ENCODE results near the gene RPL13.

RPL13 gene

DNA sequence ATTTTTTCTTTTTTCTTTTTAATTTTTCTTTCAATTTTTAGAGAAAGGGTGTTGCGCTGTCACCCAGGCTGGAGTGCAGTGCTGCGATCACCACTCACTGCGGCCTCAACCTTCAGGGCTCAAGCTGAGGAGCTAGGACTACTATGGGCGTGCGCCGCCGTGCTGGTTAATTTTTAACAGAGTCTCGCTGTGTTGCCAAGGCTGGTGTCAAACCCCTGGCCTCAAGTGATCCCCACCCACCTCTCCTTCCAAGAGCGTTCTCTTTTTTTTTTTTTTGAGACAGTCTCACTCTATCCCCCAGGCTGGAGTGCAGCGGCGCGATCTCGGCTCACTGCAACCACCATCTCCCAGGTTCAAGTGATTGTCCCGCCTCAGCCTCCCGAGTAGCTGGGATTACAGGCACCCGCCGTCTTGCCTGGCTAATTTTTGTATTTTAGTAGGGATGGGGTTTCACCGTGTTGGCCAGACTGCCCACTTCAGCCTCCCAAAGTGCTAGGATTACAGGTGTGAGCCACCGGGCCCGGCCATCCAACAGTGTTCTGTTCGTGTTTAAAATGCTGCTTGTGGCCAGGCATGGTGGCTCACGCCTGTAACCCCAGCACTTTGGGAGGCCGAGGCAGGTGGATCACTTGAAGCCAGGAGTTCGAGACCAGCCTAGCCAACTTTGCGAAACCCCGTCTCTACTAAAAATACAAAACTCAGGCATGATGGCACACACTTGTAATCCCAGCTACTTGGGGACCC, 14.5 kb upstream of the RPL13 start (continued):
- TF ChIP-seq, protein P1, sequence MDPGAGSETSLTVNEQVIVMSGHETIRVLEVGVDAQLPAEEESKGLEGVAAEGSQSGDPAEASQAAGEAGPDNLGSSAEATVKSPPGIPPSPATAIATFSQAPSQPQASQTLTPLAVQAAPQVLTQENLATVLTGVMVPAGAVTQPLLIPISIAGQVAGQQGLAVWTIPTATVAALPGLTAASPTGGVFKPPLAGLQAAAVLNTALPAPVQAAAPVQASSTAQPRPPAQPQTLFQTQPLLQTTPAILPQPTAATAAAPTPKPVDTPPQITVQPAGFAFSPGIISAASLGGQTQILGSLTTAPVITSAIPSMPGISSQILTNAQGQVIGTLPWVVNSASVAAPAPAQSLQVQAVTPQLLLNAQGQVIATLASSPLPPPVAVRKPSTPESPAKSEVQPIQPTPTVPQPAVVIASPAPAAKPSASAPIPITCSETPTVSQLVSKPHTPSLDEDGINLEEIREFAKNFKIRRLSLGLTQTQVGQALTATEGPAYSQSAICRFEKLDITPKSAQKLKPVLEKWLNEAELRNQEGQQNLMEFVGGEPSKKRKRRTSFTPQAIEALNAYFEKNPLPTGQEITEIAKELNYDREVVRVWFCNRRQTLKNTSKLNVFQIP (CRISPR knock-in tag; IDR thresholded peaks at IDR 0.05; ENCODE audit: borderline replicate concordance, low read depth) = no peak
- TF ChIP-seq ARNTL (CRISPR knock-in tag; IDR thresholded peaks at IDR 0.05; ENCODE audit: borderline replicate concordance, low read depth) = no peak
- TF ChIP-seq, protein P2, sequence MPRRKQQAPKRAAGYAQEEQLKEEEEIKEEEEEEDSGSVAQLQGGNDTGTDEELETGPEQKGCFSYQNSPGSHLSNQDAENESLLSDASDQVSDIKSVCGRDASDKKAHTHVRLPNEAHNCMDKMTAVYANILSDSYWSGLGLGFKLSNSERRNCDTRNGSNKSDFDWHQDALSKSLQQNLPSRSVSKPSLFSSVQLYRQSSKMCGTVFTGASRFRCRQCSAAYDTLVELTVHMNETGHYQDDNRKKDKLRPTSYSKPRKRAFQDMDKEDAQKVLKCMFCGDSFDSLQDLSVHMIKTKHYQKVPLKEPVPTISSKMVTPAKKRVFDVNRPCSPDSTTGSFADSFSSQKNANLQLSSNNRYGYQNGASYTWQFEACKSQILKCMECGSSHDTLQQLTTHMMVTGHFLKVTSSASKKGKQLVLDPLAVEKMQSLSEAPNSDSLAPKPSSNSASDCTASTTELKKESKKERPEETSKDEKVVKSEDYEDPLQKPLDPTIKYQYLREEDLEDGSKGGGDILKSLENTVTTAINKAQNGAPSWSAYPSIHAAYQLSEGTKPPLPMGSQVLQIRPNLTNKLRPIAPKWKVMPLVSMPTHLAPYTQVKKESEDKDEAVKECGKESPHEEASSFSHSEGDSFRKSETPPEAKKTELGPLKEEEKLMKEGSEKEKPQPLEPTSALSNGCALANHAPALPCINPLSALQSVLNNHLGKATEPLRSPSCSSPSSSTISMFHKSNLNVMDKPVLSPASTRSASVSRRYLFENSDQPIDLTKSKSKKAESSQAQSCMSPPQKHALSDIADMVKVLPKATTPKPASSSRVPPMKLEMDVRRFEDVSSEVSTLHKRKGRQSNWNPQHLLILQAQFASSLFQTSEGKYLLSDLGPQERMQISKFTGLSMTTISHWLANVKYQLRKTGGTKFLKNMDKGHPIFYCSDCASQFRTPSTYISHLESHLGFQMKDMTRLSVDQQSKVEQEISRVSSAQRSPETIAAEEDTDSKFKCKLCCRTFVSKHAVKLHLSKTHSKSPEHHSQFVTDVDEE (CRISPR knock-in tag; IDR thresholded peaks at IDR 0.05) = no peak

DNA sequence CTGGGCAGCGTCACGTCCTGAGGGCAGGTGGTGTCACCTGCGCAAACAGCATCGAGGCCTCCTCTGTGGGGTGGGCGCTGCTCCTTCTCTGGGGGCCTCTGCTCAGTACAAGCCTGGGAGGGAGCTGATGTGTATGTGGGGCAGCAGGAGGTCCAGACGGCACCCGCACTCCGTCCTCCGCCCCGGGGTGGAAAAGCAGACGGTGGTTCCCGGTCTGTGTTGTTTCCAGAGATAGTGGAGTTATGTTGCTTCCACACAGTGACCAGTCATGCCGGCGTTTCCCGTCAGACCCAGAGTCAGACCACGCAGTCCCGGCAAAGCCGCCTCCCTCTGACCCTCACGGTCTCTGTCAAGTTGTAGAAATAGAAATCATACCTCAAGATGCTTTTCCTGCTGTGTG, 13.7 kb upstream of the RPL13 start:
- TF ChIP-seq PPARA (CRISPR knock-in tag; IDR thresholded peaks at IDR 0.05; ENCODE audit: borderline replicate concordance) (no peak), ISL1 (CRISPR knock-in tag; IDR thresholded peaks at IDR 0.05) (no peak), TOX (CRISPR knock-in tag; IDR thresholded peaks at IDR 0.05; ENCODE audit: borderline replicate concordance) (no peak), ZC3H10 (CRISPR knock-in tag; IDR thresholded peaks at IDR 0.05) (no peak), CSDC2 (CRISPR knock-in tag; IDR thresholded peaks at IDR 0.05) (no peak), ZNF70 (CRISPR knock-in tag; IDR thresholded peaks at IDR 0.05) (no peak), ZNF565 (CRISPR knock-in tag; conservative IDR thresholded peaks at IDR 0.05; ENCODE audit: low read depth) (no peak), ARNTL (CRISPR knock-in tag; IDR thresholded peaks at IDR 0.05; ENCODE audit: borderline replicate concordance, low read depth) (no peak), ZFP30 (CRISPR knock-in tag; IDR thresholded peaks at IDR 0.05) (no peak), ZNF8 (CRISPR knock-in tag; IDR thresholded peaks at IDR 0.05) (no peak), RARB (CRISPR knock-in tag; IDR thresholded peaks at IDR 0.05) (no peak)
- TF ChIP-seq, protein P2 (CRISPR knock-in tag; IDR thresholded peaks at IDR 0.05) = no peak
- TF ChIP-seq, protein P3, sequence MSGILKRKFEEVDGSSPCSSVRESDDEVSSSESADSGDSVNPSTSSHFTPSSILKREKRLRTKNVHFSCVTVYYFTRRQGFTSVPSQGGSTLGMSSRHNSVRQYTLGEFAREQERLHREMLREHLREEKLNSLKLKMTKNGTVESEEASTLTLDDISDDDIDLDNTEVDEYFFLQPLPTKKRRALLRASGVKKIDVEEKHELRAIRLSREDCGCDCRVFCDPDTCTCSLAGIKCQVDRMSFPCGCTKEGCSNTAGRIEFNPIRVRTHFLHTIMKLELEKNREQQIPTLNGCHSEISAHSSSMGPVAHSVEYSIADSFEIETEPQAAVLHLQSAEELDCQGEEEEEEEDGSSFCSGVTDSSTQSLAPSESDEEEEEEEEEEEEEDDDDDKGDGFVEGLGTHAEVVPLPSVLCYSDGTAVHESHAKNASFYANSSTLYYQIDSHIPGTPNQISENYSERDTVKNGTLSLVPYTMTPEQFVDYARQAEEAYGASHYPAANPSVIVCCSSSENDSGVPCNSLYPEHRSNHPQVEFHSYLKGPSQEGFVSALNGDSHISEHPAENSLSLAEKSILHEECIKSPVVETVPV (CRISPR knock-in tag; IDR thresholded peaks at IDR 0.05) = no peak
- TF ChIP-seq, protein P4, sequence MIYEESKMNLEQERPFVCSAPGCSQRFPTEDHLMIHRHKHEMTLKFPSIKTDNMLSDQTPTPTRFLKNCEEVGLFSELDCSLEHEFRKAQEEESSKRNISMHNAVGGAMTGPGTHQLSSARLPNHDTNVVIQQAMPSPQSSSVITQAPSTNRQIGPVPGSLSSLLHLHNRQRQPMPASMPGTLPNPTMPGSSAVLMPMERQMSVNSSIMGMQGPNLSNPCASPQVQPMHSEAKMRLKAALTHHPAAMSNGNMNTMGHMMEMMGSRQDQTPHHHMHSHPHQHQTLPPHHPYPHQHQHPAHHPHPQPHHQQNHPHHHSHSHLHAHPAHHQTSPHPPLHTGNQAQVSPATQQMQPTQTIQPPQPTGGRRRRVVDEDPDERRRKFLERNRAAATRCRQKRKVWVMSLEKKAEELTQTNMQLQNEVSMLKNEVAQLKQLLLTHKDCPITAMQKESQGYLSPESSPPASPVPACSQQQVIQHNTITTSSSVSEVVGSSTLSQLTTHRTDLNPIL (CRISPR knock-in tag; IDR thresholded peaks at IDR 0.05; ENCODE audit: low read depth) = no peak
- TF ChIP-seq, protein P1 (CRISPR knock-in tag; IDR thresholded peaks at IDR 0.05; ENCODE audit: borderline replicate concordance, low read depth) = no peak
- no peak for ATAC-seq

DNA sequence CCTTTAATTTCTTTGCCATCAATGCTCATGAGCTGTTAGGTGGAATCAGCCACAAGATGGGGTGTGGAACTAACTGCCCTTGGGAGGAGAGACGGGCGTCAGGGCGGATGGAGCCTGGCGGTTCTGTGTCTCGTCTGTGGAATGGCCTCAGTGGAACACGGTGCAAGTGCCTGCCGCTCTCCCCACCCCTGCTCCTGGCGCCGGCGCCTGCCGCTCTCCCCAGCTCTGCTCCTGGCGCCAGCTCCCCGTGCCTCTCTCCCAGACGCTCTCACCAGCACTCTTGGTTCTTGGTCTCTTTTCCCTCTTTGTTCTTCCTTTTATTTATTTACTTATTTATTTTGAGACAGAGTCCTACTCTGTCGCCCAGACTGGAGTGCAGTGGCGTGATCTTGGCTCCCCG, 13.2 kb upstream of the RPL13 start:
- ATAC-seq = no peak
- no peak for TF ChIP-seq ZNF8 (CRISPR knock-in tag; IDR thresholded peaks at IDR 0.05)
- TF ChIP-seq ZC3H10 (CRISPR knock-in tag; IDR thresholded peaks at IDR 0.05) = no peak
- no peak for TF ChIP-seq ARNTL (CRISPR knock-in tag; IDR thresholded peaks at IDR 0.05; ENCODE audit: borderline replicate concordance, low read depth)
- no peak for TF ChIP-seq BACH2 (CRISPR knock-in tag; IDR thresholded peaks at IDR 0.05; ENCODE audit: borderline replicate concordance)
- TF ChIP-seq ZFP30 (CRISPR knock-in tag; IDR thresholded peaks at IDR 0.05) = no peak
- TF ChIP-seq, protein P1 (CRISPR knock-in tag; IDR thresholded peaks at IDR 0.05; ENCODE audit: borderline replicate concordance, low read depth) = no peak
- no peak for TF ChIP-seq CSDC2 (CRISPR knock-in tag; IDR thresholded peaks at IDR 0.05)
- TF ChIP-seq SNAI2 (CRISPR knock-in tag; IDR thresholded peaks at IDR 0.05) = no peak
- TF ChIP-seq TOX (CRISPR knock-in tag; IDR thresholded peaks at IDR 0.05; ENCODE audit: borderline replicate concordance) = no peak
- TF ChIP-seq OSR1 (CRISPR knock-in tag; IDR thresholded peaks at IDR 0.05) = no peak
- TF ChIP-seq ZNF70 (CRISPR knock-in tag; IDR thresholded peaks at IDR 0.05) = no peak
- TF ChIP-seq ESRRG (CRISPR knock-in tag; IDR thresholded peaks at IDR 0.05) = no peak
- no peak for TF ChIP-seq GLIS3 (CRISPR knock-in tag; IDR thresholded peaks at IDR 0.05)
- TF ChIP-seq TCF4 (CRISPR knock-in tag; IDR thresholded peaks at IDR 0.05; ENCODE audit: borderline replicate concordance) = no peak
- no peak for TF ChIP-seq ZFP3 (CRISPR knock-in tag; IDR thresholded peaks at IDR 0.05)
- TF ChIP-seq RARB (CRISPR knock-in tag; IDR thresholded peaks at IDR 0.05) = no peak

All from SK-N-SH treated with all-trans-retinoic acid at 6 μM for 48 hours (cell line).